A549 (cell line): ENCODE measurements around the gene GGACT.

Experiments used
- EP300 ChIP-seq, 2 experiments: fragments of >200 bp; sonication (Bioruptor Twin); formaldehyde crosslinking; IDR thresholded peaks; 2 replicates in 1 of 2; 3 replicates in 1 of 2; pipeline ENCODE4 v1.6.1; 2016 to 2017
- RAD21 ChIP-seq, 2 experiments: fragments of >200 bp in 1 of 2; sonication (Bioruptor Twin) in 1 of 2; formaldehyde crosslinking in 1 of 2; IDR thresholded peaks in 1 of 2; conservative IDR thresholded peaks in 1 of 2; 2 replicates in 1 of 2; 3 replicates in 1 of 2; pipeline ENCODE4 v1.6.1; 2012 to 2018; ENCODE audit warnings: inconsistent platforms in 1 of 2
- ZC3H11A ChIP-seq: fragments of 450-650 bp; IDR thresholded peaks from 2 replicates; pipeline ENCODE4 v1.6.1; 2014; ENCODE audit warnings: antibody characterized with exemption, mild to moderate bottlenecking
- TF ChIP-seq, protein P1 (sequence below): fragments of >200 bp; sonication (Bioruptor Twin); formaldehyde crosslinking; IDR thresholded peaks from 3 replicates; pipeline ENCODE4 v1.5.1; 2016

DNA sequence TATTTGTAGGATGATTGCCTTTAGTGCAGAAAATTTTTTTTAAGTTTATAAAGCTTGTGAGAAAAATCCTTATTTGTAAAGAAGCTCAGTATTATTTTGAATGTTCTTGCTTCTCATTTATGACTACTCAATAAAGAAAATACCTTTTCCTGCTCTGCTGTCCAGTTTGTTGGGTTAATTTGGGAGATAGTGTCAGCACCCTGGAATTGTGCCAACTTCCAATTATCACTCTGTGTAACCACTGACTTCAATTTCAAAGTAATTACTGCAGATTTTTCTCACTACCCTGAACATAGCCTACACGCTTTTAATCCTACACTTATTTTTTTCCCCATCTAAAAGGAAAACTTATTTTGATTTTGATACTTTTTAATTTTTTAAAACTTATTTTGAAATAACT, 93.1 kb downstream of the GGACT start:
- TF ChIP-seq, protein P1, sequence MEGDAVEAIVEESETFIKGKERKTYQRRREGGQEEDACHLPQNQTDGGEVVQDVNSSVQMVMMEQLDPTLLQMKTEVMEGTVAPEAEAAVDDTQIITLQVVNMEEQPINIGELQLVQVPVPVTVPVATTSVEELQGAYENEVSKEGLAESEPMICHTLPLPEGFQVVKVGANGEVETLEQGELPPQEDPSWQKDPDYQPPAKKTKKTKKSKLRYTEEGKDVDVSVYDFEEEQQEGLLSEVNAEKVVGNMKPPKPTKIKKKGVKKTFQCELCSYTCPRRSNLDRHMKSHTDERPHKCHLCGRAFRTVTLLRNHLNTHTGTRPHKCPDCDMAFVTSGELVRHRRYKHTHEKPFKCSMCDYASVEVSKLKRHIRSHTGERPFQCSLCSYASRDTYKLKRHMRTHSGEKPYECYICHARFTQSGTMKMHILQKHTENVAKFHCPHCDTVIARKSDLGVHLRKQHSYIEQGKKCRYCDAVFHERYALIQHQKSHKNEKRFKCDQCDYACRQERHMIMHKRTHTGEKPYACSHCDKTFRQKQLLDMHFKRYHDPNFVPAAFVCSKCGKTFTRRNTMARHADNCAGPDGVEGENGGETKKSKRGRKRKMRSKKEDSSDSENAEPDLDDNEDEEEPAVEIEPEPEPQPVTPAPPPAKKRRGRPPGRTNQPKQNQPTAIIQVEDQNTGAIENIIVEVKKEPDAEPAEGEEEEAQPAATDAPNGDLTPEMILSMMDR: no peak
- TF ChIP-seq RAD21 (conservative IDR thresholded peaks at IDR 0.05 in 1 of 2, IDR thresholded peaks at IDR 0.05 in 1 of 2) (no peak), ZC3H11A (no peak), EP300 (IDR thresholded peaks at IDR 0.05) (no peak)
